NCI-H524 treated with DMSO at 0.1 percent for 48 hours (cell line): ENCODE data around the gene RFFL.
"Not testable (repeated sequence)": the region's sequence is repeated elsewhere in the genome, so short reads cannot be mapped to it uniquely, and the experiment has no call there.

Experiments
- DNase-seq: peaks from one replicate; lab custom pipeline; 2025; lab: John Stamatoyannopoulos, UW

The RFFL gene, protein sequence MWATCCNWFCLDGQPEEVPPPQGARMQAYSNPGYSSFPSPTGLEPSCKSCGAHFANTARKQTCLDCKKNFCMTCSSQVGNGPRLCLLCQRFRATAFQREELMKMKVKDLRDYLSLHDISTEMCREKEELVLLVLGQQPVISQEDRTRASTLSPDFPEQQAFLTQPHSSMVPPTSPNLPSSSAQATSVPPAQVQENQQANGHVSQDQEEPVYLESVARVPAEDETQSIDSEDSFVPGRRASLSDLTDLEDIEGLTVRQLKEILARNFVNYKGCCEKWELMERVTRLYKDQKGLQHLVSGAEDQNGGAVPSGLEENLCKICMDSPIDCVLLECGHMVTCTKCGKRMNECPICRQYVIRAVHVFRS

DNA sequence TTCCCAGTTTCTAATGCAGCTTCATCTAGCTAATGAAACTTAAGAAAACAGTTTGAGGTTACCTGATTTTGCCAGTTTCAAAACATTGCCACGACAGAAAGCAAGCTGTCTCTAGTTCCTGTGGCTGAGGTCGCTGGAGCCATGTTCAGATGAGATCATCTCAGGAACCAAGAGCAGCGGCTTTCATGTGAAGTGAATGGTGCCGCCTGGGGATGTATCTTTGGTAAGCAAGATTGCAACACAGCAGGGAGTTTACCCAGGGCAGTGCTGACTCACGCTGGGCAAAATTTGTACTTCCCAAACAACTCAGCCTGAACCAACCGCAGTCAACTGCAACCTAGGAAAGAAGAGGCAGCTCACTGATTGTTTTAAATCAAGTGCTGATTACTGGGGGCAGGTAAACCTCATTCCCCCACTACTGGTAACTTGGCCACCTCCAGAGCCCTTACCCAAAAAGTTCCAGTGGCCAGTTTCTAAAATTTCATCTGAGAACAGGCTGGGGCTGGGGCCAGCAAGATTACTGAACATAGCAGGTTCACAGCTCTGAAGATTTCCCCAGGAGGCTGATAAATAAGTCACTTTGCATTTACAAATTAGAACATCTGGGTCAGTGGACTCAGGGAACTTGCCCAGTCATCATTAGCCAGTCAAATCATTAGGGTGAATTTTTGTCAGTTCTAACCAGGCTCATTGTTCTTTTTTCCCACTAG lies at the start of gene RFFL:
TSS of gene RFFL (minus strand) at position 194 of the 710 bp plus-strand sequence. CDS start 37,154 bp downstream, outside the sequence.
- DNase-seq = no peak

DNA sequence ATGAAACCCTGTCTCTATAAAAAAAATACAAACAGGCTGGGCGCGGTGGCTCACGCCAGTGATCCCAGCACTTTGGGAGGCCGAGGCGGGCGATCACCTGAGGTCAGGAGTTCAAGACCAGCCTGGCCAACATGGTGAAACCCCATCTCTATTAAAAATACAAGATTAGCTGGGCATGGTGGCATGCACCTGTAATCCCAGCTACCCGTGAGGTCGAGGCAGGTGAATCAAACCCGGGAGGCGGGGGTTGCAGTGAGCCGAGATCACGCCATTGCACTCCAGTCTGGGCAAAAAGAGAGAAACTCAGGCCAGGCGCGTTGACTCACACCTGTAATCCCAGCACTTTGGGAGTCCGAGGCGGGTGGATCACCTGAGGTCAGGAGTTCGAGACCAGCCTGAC lies 47.3 kb upstream of the RFFL start:
- DNase-seq = not testable (repeated sequence)

DNA sequence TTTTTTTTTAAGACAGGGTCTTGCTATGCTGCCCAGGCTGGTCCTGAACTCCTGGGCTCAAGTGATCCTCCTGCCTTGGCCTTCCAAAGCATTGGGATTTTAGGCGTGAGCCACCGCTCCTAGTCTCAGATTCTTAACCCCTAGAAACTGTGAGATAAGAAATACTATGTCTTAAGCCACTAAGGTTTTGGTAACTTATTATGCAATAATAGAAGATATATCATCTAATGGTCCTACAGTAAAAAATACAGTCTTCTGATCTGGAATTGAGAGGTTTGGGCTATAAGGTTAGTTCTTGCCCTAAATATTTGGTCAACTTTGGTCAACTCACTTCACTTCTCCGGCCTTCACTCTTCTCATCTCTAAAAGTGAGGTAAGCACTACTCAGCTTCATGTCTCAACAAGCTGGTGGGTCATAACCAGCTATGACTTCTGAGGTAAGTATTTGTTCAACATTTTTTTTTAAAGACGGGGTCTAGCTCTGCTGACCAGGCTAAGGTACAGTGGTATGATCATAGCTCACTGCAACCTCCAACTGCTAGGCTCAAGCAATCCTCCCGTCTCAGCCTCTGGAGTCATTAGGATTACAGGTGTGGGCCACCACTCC lies 41.4 kb upstream of the RFFL start:
- DNase-seq = no peak

DNA sequence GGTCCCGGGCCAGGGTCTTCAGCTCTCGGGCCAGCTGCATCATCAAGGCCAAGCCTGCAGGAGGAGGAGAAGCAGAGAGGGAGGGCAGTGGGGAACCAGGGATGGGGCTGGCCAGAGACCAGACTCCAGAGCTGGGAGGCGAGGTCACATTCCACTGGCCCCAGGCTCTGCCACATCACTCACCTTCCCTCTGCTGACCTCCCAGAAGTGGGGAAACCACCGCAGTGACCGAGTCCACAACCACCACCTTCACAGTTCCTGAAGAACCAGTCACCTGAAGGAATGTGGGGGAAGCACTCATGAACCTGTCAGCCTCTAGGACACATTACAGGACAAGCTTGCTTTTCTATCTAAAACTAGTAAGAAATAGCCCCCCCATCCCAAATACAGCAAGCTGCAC lies 39.8 kb upstream of the RFFL start:
- DNase-seq = no peak

DNA sequence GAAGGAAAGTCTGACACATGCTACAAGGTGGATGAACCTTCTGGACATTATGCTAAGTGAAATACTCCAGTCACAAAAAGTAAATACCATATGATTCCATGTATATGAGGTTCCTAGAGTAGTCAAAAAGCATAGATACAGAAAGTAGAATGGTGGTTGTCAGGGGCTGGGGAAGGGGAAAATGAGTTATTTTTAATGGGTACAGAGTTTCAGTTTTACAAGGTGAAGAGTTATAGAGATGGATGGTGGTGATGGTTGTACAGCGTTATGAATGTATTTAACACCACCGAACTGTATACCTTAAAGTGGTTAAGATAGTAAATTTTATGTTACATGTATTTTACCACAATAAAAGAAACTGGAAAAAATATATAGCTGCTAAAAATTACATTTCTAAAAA lies 38.2 kb upstream of the RFFL start:
- no peak for DNase-seq

DNA sequence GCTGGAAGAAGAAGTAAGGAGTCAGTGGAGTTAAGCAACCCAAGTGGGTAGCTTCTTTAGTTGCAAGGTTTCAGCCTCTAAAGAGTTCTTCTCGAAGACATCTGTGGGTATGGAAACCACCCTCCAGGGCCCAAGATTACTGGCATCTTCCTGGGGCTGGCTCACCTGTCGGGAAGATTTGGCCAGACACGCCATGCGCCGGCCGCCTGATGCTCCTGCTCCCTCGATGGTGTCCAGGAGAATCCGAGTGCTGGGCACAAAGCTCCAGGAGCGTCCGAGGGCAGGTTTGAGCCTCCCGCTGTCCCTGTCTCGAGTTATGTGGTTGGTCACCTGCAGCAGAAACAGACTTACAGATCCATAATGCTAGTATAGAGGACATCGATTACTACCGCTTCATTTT lies 37.5 kb upstream of the RFFL start:
- no peak for DNase-seq

DNA sequence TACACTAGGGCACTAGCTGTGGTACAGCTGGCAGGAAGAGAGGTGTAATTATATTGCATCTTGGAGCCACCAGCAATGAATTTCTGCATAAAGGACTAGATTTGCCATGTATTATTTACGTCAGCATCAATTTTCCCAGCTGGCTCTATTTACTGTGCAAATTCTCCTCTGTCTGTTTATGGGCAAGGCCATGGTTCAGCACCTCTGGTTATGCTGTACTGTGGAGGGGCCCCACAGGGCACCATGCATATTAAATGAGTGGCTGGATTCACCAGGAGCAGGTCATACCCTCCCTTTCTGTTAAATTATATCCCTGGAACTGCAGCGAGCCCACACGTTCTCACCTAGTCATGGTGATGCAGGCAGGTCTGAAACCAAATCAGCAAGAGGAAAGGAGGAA lies 36.4 kb upstream of the RFFL start:
- no peak for DNase-seq

DNA sequence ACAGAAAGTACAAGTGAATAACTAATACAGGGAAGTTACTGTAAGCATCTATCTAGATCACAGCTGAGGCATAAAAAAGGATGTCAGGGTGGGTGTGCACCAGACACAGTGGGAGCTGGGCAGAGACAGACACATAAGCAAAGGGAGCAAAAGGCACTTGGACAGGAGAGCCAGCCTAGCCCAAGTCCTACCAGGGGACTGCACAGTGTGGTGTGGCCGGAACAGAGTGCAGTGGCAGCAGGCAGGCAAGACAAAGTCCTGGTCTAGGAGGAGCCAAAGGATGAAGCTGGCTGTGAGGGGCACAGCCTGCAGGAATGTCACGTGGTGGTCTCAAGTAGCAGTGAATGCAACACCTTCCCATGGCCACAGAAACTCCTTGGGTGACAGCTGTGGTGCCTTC lies 34.3 kb upstream of the RFFL start:
- DNase-seq = no peak

DNA sequence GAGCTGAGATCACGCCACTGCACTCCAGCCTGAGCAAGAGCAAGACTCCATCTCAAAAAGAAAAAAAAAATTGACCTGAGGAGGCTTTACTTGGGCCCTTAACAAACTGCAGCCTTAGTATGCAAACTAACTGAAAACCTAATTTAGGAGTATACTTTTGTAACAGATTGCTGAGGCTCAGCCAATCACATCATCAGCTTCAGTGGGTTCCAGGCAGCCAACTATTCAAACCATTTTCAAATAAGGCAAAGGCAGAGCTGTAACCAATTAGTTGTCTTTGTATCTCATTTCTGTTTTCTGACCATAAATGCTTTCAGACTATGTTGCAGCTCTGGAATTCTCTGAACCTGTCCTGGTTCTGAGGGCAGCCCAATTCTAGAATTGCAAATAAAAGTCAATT lies 32.2 kb upstream of the RFFL start:
- DNase-seq = no peak

DNA sequence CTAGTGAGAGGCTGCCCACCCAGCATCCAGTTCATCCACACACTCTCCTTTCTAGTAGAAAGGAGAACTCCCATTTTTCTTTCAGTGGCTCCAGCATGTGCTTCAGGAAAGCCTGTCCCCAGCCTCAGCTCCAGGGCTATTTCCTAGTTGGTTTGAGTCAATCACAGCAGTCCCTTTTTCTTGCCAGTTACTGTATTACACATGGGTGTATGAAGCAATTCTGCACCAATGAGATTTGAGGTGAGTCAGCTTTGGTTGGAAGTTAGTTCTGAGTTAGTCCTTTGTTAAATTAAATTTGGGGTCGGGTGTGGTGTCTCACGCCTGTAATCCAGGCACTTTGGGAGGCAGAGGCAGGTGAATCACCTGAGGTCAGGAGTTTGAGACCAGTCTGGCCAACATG lies 31.4 kb upstream of the RFFL start:
- DNase-seq = no peak

DNA sequence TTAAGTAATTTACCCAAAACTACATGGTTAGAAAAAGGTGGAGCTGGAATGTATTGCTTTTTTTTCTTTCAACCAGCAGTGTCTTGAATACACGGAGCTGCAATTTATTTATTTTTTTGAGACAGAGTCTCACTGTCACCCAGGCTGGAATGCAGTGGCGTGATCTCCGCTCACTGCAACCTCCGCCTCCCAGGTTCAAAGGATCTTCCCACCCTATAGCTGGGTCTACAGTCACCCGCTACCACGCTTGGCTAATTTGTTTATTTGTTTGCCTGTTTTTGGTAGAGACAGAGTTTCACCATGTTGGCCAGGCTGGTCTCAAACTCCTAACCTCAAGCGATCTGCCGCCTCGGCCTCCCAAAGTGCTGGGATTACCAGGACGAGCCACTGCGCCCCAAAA lies 27.2 kb upstream of the RFFL start:
- DNase-seq = not testable (repeated sequence)

DNA sequence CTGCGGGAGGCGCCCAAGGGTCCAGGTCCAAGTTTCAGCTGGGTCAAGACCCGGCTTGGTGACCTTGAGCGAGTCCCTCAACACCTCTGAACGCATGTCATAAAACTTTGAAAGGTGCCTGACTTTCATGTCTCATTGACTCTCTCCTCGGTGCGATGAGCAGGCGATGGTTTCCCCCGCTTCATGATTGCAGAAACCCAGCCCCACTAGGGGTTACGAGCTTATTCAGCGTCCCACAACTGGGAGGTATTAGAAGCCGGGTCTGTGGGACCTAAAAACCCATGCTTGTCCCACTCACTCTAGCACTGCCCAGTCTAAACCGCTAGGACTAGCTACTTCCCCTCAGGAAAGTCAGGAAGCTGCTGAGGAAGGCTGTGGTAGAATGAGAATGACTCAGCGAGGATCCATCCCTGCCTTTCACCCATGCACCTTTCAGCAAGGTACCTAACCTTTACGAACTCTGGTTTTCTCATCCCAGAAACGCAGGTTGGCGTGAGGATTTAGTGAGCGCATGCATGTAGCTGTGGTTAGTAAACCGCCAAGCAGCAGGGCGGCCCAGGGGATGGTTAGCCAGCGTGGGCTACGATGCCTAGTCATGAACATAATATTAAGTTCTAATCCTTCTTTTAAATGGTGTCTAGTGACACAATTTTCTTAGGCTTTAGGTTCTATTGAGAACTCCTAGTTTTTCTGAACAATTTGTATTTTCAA lies 26.2 kb upstream of the RFFL start:
- no peak for DNase-seq

DNA sequence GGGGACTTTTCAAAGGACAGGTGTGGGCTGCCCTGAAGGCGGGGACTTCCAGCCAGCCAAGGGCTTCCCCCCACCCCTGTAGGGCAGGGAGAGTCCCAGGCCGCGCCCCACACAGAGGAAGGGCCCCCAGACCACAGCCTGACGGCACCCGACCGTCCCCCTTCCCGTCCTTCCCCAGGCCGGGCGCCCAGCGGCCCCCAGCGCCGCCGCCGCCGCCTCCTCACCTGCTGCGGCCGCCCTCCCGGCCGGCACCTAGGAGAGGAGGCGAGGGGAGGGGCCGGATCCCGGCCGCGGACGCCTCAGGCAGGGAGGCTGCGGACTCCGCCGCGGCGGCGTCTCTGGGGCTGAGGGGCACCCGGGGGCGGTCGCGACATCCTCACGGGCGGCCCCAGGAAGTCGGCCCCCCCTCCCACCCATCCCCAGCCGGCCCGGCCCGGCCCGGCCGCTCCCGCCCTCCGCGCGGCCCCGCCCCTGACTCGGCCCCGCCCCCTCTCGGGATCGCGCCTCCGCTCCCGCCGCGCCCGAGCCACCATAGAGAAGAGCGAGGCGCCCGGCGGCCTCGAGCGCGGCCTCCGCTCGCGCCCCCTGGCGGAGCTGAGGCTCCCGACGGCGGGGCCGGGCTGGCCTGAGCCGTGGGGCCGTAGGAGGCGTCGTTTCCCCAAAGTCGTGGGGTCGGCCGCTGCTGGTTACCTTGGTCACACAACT lies 25.5 kb upstream of the RFFL start:
- no peak for DNase-seq

DNA sequence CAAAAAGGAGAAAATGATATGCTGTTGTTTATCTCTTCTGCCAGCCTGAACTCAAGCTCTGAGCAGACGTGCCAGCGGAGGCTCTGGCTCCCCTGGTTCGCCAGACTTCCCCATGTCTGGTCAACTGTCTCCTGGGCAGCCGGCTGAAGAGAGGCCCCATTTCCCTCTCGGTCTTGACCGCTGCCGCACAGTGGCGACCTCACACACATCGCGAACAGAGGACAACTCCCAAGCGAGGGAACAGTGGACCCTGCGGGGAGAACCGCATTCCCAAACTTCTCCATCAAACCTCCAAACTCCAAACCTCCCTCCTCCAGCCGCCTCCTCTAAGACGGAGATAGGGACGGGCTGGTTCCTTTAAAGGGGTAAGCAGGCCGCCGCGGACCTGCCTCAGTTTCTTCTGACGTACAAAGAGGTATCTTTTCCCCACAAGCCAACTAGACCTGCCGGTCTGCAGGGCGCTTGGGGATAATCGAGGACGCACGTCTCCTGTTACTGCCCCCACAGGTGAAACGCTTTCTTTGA lies 24.9 kb upstream of the RFFL start:
- DNase-seq = no peak

DNA sequence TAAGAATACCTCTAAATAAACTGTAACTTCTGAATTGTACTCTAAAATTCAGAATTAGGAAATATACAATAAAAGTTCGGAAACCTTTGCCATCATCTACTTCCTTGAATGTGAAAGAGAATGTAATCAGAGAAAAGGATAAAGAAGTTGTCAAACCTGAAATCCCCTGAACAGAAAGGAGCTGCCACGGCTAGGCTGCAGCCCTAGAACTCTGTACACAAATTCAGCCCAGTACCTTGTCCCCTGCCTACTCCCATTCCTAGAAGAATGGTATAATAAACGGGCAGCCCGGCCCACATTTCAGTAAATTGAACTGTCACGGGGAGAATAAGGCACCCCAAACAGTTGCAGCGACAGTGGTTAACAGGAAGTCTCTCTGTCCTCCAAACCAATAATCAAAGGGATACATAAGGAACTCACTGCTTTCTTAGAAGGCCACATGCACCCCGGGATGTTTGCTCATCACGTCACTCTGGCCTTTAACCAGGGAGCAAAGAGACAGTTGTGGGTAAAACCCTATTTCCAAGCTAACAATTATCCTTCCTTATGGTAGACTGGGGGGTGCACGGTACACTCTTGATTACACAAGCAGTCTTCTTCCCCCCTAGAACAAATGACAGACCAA lies 24.3 kb upstream of the RFFL start:
- no peak for DNase-seq

DNA sequence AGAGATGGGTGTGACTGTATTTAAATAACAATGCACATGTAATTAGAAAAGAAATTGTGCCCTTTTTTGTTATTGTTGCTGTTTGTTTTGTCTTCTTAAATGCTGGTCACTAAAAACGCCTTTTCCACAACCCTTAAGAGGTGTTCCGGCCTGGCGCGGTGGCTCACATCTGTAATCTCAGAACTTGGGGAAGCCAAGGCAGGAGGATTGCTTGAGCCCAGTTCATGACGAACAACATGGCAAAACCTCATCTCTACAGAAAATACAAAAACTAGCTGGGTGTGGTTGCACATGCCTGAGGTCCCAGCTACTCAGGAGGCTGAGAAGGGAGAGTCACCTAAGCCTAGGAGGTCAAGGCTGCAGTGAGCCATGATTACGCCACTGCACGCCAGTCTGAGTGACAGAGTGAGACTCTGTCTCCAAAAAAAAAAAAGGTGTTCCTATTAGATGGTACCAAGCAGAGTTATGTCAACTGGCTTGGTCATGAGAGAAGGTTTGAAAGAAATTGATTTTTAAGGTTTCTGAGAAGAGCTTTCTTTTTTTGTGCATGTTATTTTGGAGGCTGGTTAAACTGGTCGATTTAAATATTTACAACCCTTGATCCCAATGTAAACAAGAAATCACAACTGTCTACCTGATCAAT lies 23.5 kb upstream of the RFFL start:
- DNase-seq = no peak

DNA sequence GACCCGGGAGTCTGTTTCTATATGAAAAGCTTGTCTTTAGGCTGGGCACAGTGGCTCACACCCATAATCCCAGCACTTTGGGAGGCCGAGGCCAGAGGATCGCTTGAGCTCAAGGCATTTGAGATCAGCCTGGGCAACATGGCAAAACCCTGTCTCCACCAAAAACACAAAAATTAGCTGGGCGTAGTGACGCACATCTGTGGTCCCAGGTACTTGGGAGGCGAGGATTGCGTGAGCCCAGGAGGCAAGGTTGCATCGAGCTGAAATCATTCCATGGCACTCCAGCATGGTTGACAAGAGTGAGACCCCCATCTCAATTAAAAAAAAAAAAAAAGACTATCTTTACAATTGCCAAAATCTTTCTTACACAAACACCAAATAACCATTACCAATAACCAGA lies 22.7 kb upstream of the RFFL start:
- DNase-seq = no peak

DNA sequence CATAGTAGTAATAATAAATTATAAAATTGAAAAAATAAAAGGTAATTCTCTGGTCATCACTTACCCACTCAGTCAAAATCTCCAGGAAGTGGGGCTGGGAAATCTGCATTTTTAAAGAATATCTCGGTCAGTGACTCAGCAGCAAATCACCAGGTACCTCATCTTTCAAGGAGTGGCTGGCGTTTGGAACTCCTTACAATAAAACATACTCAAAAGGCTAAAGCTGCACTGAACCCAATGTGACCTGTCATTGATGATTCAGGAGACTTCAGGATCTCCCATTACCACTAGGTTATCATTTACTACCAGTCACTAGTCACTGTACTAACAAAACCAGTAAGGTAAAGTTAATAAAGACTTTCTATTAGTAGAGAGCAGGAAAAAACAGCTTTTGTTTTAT lies 21.5 kb upstream of the RFFL start:
- DNase-seq = no peak

DNA sequence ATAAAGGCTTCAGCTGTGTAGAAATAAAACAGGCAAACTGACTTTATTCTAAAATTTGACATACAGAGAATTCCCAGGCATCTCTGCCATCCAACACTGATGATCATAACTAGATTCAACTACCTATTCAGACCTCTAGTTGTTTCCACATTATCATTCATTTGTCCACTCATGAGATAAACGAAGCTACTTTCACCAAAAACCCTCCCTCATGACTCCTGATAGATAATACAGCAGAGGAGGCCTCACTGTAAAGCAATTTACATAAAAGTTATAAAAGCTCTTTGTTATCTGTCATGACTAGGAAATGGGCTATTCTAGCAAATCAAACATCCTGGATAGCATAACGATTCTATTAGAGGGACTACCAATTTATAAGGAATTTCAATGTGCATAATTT lies 19.6 kb upstream of the RFFL start:
- DNase-seq = no peak

DNA sequence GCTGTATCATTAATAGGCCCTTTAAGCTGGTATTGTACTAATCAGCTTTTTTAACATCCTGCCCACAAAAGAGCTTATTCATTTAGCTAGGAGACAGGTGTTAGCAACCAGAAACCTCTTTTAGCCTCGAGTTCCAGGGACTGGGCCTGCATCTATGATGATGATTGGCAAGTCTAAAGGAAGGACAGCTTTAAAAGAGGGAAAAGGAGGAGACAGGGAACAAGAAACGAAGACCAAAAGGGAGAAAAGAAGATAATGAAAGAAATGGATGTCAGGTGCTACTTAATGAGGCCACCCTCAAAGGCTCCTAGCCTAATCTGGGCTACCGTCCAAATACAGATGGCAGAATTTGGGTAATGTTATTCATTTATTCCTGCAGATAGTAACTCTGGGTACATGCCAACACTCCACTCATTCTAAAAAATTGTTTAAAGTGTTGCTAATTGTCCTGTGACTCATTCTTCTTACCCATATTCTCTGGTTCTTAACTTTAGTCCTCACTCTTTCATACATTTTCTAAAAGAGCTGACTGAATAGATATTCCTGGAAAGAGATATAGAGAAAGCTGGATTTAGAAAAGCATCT lies 18.7 kb upstream of the RFFL start:
- DNase-seq = peak; percentile 49
